K562 (cell line): Measurements from ENCODE around the gene PGAP3. TPM values are rescaled to one million over a fixed set of nuclear protein-coding genes. Genes with fewer than 3 reads are reported as not detected.

Source experiments
- ATAC-seq: fragments of 200-7000 bp; cut with Tn5 transposase; 3 replicates; pipeline ENCODE4 v1.9.1; 2020; ENCODE audit warnings: moderate library complexity
- BruUV-seq: library from RNA; stranded (reverse); fragments of 400-500 nt; replicated peaks from 2 replicates; lab custom pipeline; 2021; lab: Mats Ljungman, UMichigan
- CTCF ChIA-PET: fragments of 300-600 bp; formaldehyde crosslinking; extraction: SDS; loops from one replicate; lab custom pipeline; 2021; ENCODE audit warnings: low intra/inter-chr PET ratio; lab: Yijun Ruan, JAX
- POLR2A ChIA-PET: fragments of 300-600, 350-650 bp; sonication (Branson Sonifier 250); formaldehyde crosslinking; extraction: SDS; loops from one replicate; lab custom pipeline; 2021; ENCODE audit warnings: antibody characterized with exemption, inconsistent platforms; lab: Yijun Ruan, JAX
- DNase-seq, 4 experiments: peaks; one replicate each; pipeline versions ENCODE4 v3.0.0 to v3.0.0-alpha.2; 2011 to 2018; ENCODE audit warnings: low spot score in 3 of 4, mixed read lengths in 3 of 4; ENCODE audit errors: extremely low read depth in 1 of 4
- FAIRE-seq: peaks from 2 replicates; lab custom pipeline; 2011; peaks lifted over from hg19 to GRCh38; lab: Jason Lieb, UNC
- H2AFZ ChIP-seq: 2 replicates; pipeline ENCODE4 v1.6.0; 2011; ENCODE audit warnings: low read depth, low read length, control low read depth, inconsistent platforms
- H3K27ac ChIP-seq: fragments of 200-600 bp; 3 replicates; pipeline ENCODE4 v1.8.0; 2011; ENCODE audit warnings: low read depth, mild to moderate bottlenecking, control low read depth, inconsistent platforms, low read length, moderate library complexity, mixed read lengths; ENCODE audit errors: extremely low read depth
- H3K27me3 ChIP-seq, 2 experiments: fragments of 300-600 bp in 1 of 2; 2 replicates in 1 of 2; 3 replicates in 1 of 2; pipeline versions ENCODE4 v1.6.0 to v1.8.0; 2011; ENCODE audit warnings: inconsistent platforms in 2 of 2, low read length in 2 of 2, mild to moderate bottlenecking in 1 of 2, mixed read lengths in 1 of 2, moderate library complexity in 1 of 2; ENCODE audit not compliant: control insufficient read depth in 2 of 2, insufficient read depth in 2 of 2
- H3K36me3 ChIP-seq: fragments of 300-600 bp; 3 replicates; pipeline ENCODE4 v1.8.0; 2011; ENCODE audit warnings: mild to moderate bottlenecking, low read length, inconsistent platforms; ENCODE audit not compliant: control insufficient read depth, insufficient read depth
- H3K4me1 ChIP-seq, 2 experiments: fragments of 200-600 bp in 1 of 2; replicated peaks in 1 of 2; 2 replicates in 1 of 2; 3 replicates in 1 of 2; pipeline versions ENCODE4 v1.5.1 to v1.8.0; 2011; ENCODE audit warnings: inconsistent platforms in 2 of 2, low read length in 2 of 2, mild to moderate bottlenecking in 1 of 2, mixed read lengths in 1 of 2, moderate library complexity in 1 of 2; ENCODE audit not compliant: control insufficient read depth in 2 of 2, insufficient read depth in 2 of 2
- H3K4me2 ChIP-seq: 2 replicates; pipeline ENCODE4 v1.6.1; 2011; ENCODE audit warnings: low read length, control low read depth, inconsistent platforms, mixed read lengths; ENCODE audit not compliant: insufficient read depth
- H3K4me3 ChIP-seq: fragments of 200-600 bp; sonication (generic), shearing (Covaris generic); 2 replicates; pipeline ENCODE4 v1.5.1; 2016; ENCODE audit warnings: control low read depth, inconsistent platforms
- H3K79me2 ChIP-seq: fragments of 200-600 bp; 3 replicates; pipeline ENCODE4 v1.8.0; 2011; ENCODE audit warnings: low read length, inconsistent platforms; ENCODE audit not compliant: control insufficient read depth, insufficient read depth
- H3K9ac ChIP-seq, 2 experiments: 2 replicates each; pipeline versions ENCODE4 v1.6.0 to v1.6.1; 2011; ENCODE audit warnings: low read depth in 2 of 2, low read length in 2 of 2, control low read depth in 1 of 2, inconsistent platforms in 1 of 2, mild to moderate bottlenecking in 1 of 2, mixed read lengths in 1 of 2; ENCODE audit not compliant: insufficient read depth in 1 of 2
- H3K9me1 ChIP-seq: one replicate; pipeline ENCODE4 v1.6.0; 2011; ENCODE audit warnings: inconsistent platforms, mild to moderate bottlenecking, low read length, moderate library complexity; ENCODE audit not compliant: control insufficient read depth, insufficient read depth
- H3K9me3 ChIP-seq: replicated peaks from 2 replicates; pipeline ENCODE4 v1.5.1; 2011; ENCODE audit warnings: low read depth, low read length, inconsistent platforms; ENCODE audit not compliant: control insufficient read depth, insufficient read depth
- H4K20me1 ChIP-seq: replicated peaks from 2 replicates; pipeline ENCODE4 v1.6.1; 2011; ENCODE audit warnings: low read length, inconsistent platforms, mixed read lengths; ENCODE audit not compliant: control insufficient read depth, insufficient read depth
- AFF1 ChIP-seq, 2 experiments: fragments of 450-650 bp; IDR thresholded peaks; 2 replicates each; pipeline ENCODE4 v1.6.1; 2018; ENCODE audit warnings: mild to moderate bottlenecking in 2 of 2, low read depth in 1 of 2; ENCODE audit not compliant: partially characterized antibody in 2 of 2
- ARID3B ChIP-seq: fragments of 250-450 bp; sonication (Bioruptor Pico); IDR thresholded peaks from 2 replicates; pipeline ENCODE4 v1.4.0; 2020; ENCODE audit warnings: borderline replicate concordance
- ATF7 ChIP-seq: fragments of 450-650 bp; IDR thresholded peaks from 2 replicates; pipeline ENCODE4 v1.7.1; 2014; ENCODE audit warnings: mild to moderate bottlenecking, moderate library complexity
- CC2D1A ChIP-seq: fragments of 450-650 bp; IDR thresholded peaks from 2 replicates; pipeline ENCODE4 v1.6.1; 2017; ENCODE audit warnings: mild to moderate bottlenecking
- CREM ChIP-seq: IDR thresholded peaks from 2 replicates; pipeline ENCODE4 v1.6.1; 2014; ENCODE audit warnings: antibody characterized with exemption, low read depth
- CTCF ChIP-seq, 3 experiments: IDR thresholded peaks in 2 of 3; conservative IDR thresholded peaks in 1 of 3; 2 replicates each; pipeline ENCODE4 v1.5.1; 2011 to 2012; ENCODE audit warnings: low read length in 3 of 3, mild to moderate bottlenecking in 3 of 3, control low read depth in 2 of 3, improper control_type of control experiment in 1 of 3, inconsistent platforms in 1 of 3, low read depth in 1 of 3, mixed read lengths in 1 of 3, moderate library complexity in 1 of 3; ENCODE audit not compliant: insufficient read depth in 2 of 3
- JUN ChIP-seq, 2 experiments: sonication (generic) in 1 of 2; formaldehyde crosslinking in 1 of 2; IDR thresholded peaks; 2 replicates each; pipeline versions ENCODE4 v1.6.1 to v1.8.0; 2012 to 2022; ENCODE audit warnings: borderline replicate concordance in 2 of 2, mild to moderate bottlenecking in 2 of 2, improper control_type of control experiment in 1 of 2, low read depth in 1 of 2, low read length in 1 of 2, missing genetic modification reagents in 1 of 2
- ZBTB33 ChIP-seq: sonication (generic); formaldehyde crosslinking; IDR thresholded peaks from 2 replicates; pipeline ENCODE4 v1.8.1; 2023; ENCODE audit warnings: mild to moderate bottlenecking, missing genetic modification reagents
- WGBS: fragments of 100-300 bp; shearing (Covaris generic); methylation state at CpG from one replicate; pipeline ENCODE4 v1.1.6; 2016; ENCODE audit warnings: low coverage, mixed read lengths; ENCODE audit not compliant: insufficient coverage; ENCODE audit errors: missing lambda C conversion rate; 5-methylcytosine and 5-hydroxymethylcytosine counted together
- in situ Hi-C: fragments of 300-500 bp; cut with MboI; formaldehyde crosslinking; loops from 4 replicates; pipeline ENCODE4 v1.15.0; 2018; ENCODE audit warnings: inconsistent platforms, mixed read lengths
- intact Hi-C: fragments of 100-400 bp; cut with micrococcal nuclease; formaldehyde crosslinking; loops from 2 replicates; pipeline ENCODE4 v1.14.2; 2022
- polyA plus RNA-seq, 8 experiments: library from polyadenylated mRNA; depleted of rRNA in 4 of 8; stranded (reverse) in 5 of 8; unstranded in 3 of 8; fragments of >200 nt; fragmentation: Nextera tagmentation in 2 of 8; fragmentation: Illumina TruSeq in 1 of 8; extraction: Ambion mirVana in 2 of 8; extraction: Trizol in 1 of 8; gene quantifications; 2 replicates each; pipeline versions ENCODE4 v1.2.1 to v1.2.3, GENCODE V29; 2011 to 2014; ENCODE audit warnings: inconsistent platforms in 1 of 8, missing spikeins in 1 of 8
- total RNA-seq, 7 experiments: library from RNA; depleted of rRNA in 6 of 7; stranded (reverse); fragments of >200 nt in 6 of 7; fragmentation: Illumina TruSeq in 2 of 7; extraction: Trizol in 2 of 7; gene quantifications; 2 replicates each; pipeline versions ENCODE4 v1.2.1 to v1.2.3, GENCODE V29; 2011 to 2021; ENCODE audit warnings: low replicate concordance in 1 of 7

Gene PGAP3
- total and polyA plus RNA-seq, 9 of the 15 experiments (the other 6 are each of a cell fraction or from before 2014, with no cell fraction given), result 0.38 to 9.4 (median 4.5) TPM

- peak overlapping the region; percentile 76 for H2AFZ ChIP-seq
- no peaks in the 10 kb centered on the region for H4K20me1 ChIP-seq
- H3K9me3 ChIP-seq, result no peaks in the 10 kb centered on the region
- 6% methylated on average over 24 of the region's 26 CpGs for WGBS
- POLR2A ChIA-PET, result interaction anchor here (0.5 to 0.9 kb wide), 7 partner anchors 21 to 131 kb away, joined by 3 to 4 read pairs (median 3); partner anchors contain the start of genes PGAP3 and PNMT
- H3K27ac ChIP-seq, result no peak overlapping the region
- H3K4me3 ChIP-seq, result no peak overlapping the region
- ATAC-seq, result peak; percentile 84
- peak overlapping the region in 1 of 2 experiments; percentile 79; a peak in 1 of 4 replicates for H3K9ac ChIP-seq
- in situ Hi-C loops (loop anchor here (5.0 kb wide), 2 partner anchors 51 to 136 kb away; no protein-coding TSS in a partner anchor), intact Hi-C loops (loop anchor here (1.0 to 2.0 kb wide), 5 partner anchors 47 to 359 kb away; partner anchors contain the start of genes PNMT and PSMD3)
- no TSS peak for BruUV-seq
- no peaks in the 10 kb centered on the region for H3K9me1 ChIP-seq
- H3K4me1 ChIP-seq, result peaks cover 3 to 38% of the 10 kb centered on the region in 2 experiments; a peak in 3 of 5 replicates
- peaks cover 3 to 31% of the 10 kb centered on the region in 2 experiments; a peak in 2 of 5 replicates for H3K27me3 ChIP-seq
- H3K79me2 ChIP-seq, result no peaks in the 10 kb centered on the region
- H3K4me2 ChIP-seq, result peak overlapping the region; percentile 70
- CTCF ChIA-PET, result interaction anchor here (0.5 to 5.2 kb wide), 17 partner anchors 9 to 911 kb away, joined by 3 to 131 read pairs (median 4); partner anchors contain the start of genes MIEN1, PGAP3, PNMT and PSMD3
- FAIRE-seq, result peak; percentile 94
- peak; percentile 82 to 88 (median 84) for DNase-seq
- no peaks in the 10 kb centered on the region for H3K36me3 ChIP-seq
- TF ChIP-seq JUN (IDR thresholded peaks at IDR 0.05; ENCODE audit: borderline replicate concordance, low read depth, low read length) (peak; percentile 51; the same call in 1 of the 2 replicates), JUN (CRISPR knock-in tag; IDR thresholded peaks at IDR 0.05; ENCODE audit: borderline replicate concordance) (no peak), AFF1 (IDR thresholded peaks at IDR 0.05; ENCODE audit: low read depth in 1 of 2, partially characterized antibody in 2 of 2) (peak in 1 of 2 experiments; percentile 47), ATF7 (no peak), CC2D1A (peak; percentile 77), ZBTB33 (peak; percentile 45), ARID3B (CRISPR knock-in tag) (no peak), CREM (peak; percentile 64; the same call in 1 of the 2 replicates), CTCF (IDR thresholded peaks at IDR 0.05 in 2 of 3, conservative IDR thresholded peaks at IDR 0.05 in 1 of 3; ENCODE audit: insufficient read depth in 2 of 3, low read depth in 1 of 3, low read length in 3 of 3) (peak; percentile 100)
Observed at GRCh38 chr17:39621523-39622379, 66.1 kb downstream of the PGAP3 start.
